Measurements from ENCODE around the gene RUNX2.

- TF ChIP-seq CREB1 (IDR thresholded peaks at IDR 0.05; ENCODE audit: low read depth) (peak; percentile 92), POLR2A (IDR thresholded peaks at IDR 0.05; ENCODE audit: low read depth, low read length) (no peak), FOXM1 (IDR thresholded peaks at IDR 0.05; ENCODE audit: low read depth, low read length) (peak; percentile 34; the same call in 1 of the 2 replicates), POLR2AphosphoS5 (IDR thresholded peaks at IDR 0.05; ENCODE audit: low read length) (no peak)
Observed at GRCh38 chr6:45709781-45710220, 381.7 kb downstream of the RUNX2 start.
